CD8-positive, alpha-beta memory T cell (primary cell): ENCODE data around the gene DGLUCY. TPM values are rescaled to one million over a fixed set of nuclear protein-coding genes. Genes with fewer than 3 reads are reported as not detected.
"Not testable (repeated sequence)": the region's sequence is repeated elsewhere in the genome, so short reads cannot be mapped to it uniquely, and the experiment has no call there.

Source experiments
- CTCF ChIA-PET: fragments of 350-600 bp; sonication (Branson Sonifier 250); formaldehyde crosslinking; loops from one replicate; lab custom pipeline; 2021; ENCODE audit warnings: antibody characterized with exemption; lab: Charles Lee
- POLR2A ChIA-PET: fragments of 350-600 bp; sonication (Branson Sonifier 250); formaldehyde crosslinking; loops from one replicate; lab custom pipeline; 2021; ENCODE audit warnings: antibody characterized with exemption; lab: Charles Lee
- DNase-seq, 5 donors: peaks; one replicate each; pipeline versions ENCODE4 v3.0.0 to v3.0.0-alpha.2; 2020 to 2022; ENCODE audit warnings: mixed read lengths in 1 of 5
- H3K27ac ChIP-seq: one replicate; pipeline ENCODE4 v1.7.0; 2013; ENCODE audit warnings: low read depth, mild to moderate bottlenecking, low read length, moderate library complexity
- H3K27me3 ChIP-seq: 2 replicates; pipeline ENCODE4 v1.7.0; 2013; ENCODE audit warnings: low read length, mild to moderate bottlenecking; ENCODE audit not compliant: insufficient read depth, poor library complexity, severe bottlenecking
- H3K36me3 ChIP-seq: 2 replicates; pipeline ENCODE4 v1.7.0; 2013; ENCODE audit warnings: mild to moderate bottlenecking, low read length, moderate library complexity; ENCODE audit not compliant: insufficient read depth
- H3K4me1 ChIP-seq: 2 replicates; pipeline ENCODE4 v1.7.0; 2013; ENCODE audit warnings: mild to moderate bottlenecking, low read length, moderate library complexity; ENCODE audit not compliant: insufficient read depth
- H3K4me3 ChIP-seq: 2 replicates; pipeline ENCODE4 v1.7.0; 2013; ENCODE audit warnings: mild to moderate bottlenecking, low read length
- H3K9me3 ChIP-seq: 2 replicates; pipeline ENCODE4 v1.7.0; 2013; ENCODE audit warnings: mild to moderate bottlenecking, low read length
- H3K27ac Mint-ChIP-seq, 8 donors: one replicate each; pipeline ENCODE4 v1.8.0; 2020 to 2021; ENCODE audit warnings: mixed read lengths in 8 of 8, mild to moderate bottlenecking in 6 of 8, inconsistent platforms in 3 of 8, moderate library complexity in 3 of 8
- H3K27me3 Mint-ChIP-seq, 2 donors: one replicate each; pipeline ENCODE4 v1.8.0; 2020 to 2021; ENCODE audit warnings: mixed read lengths in 2 of 2, mild to moderate bottlenecking in 1 of 2, moderate library complexity in 1 of 2
- H3K36me3 Mint-ChIP-seq, 3 donors: one replicate each; pipeline ENCODE4 v1.8.0; 2020 to 2021; ENCODE audit warnings: mixed read lengths in 3 of 3, inconsistent platforms in 1 of 3, mild to moderate bottlenecking in 1 of 3
- H3K4me1 Mint-ChIP-seq, 3 donors: one replicate each; pipeline ENCODE4 v1.8.0; 2020 to 2021; ENCODE audit warnings: mixed read lengths in 3 of 3, inconsistent platforms in 1 of 3, mild to moderate bottlenecking in 1 of 3
- H3K4me3 Mint-ChIP-seq, 7 donors: one replicate each; pipeline ENCODE4 v1.8.0; 2020 to 2021; ENCODE audit warnings: mixed read lengths in 7 of 7, mild to moderate bottlenecking in 6 of 7, moderate library complexity in 4 of 7, inconsistent platforms in 2 of 7
- H3K9me3 Mint-ChIP-seq, 5 donors: one replicate each; pipeline ENCODE4 v1.8.0; 2020 to 2022; ENCODE audit warnings: mixed read lengths in 5 of 5, mild to moderate bottlenecking in 3 of 5, moderate library complexity in 2 of 5, inconsistent platforms in 1 of 5
- polyA plus RNA-seq: library from polyadenylated mRNA; unstranded; fragments of 300-500 nt; fragmentation: Illumina TruSeq; gene quantifications from one replicate; pipeline ENCODE4 v1.2.3, GENCODE V29; 2021
- total RNA-seq, 2 experiments: library from RNA; stranded (reverse); gene quantifications; one replicate each; pipeline ENCODE4 v1.2.3, GENCODE V29; 2021

The DGLUCY gene
- total and polyA plus RNA-seq, 3 experiments from 2014 or later = 45.3 to 55.5 (median 48.7) TPM

GRCh38 chr14:91265404-91265803 is 151.5 kb downstream of the DGLUCY start:
- Histone ChIP-seq H3K27me3 (no peaks in the 10 kb centered on the region), H3K4me1 (peaks cover 29% of the 10 kb centered on the region), H3K36me3 (peaks cover 6% of the 10 kb centered on the region), H3K9me3 (no peaks in the 10 kb centered on the region), H3K27ac (peak overlapping the region; percentile 60), H3K4me3 (no peak overlapping the region)
- Mint-ChIP-seq H3K27ac (peak overlapping the region in 7 of 8 donors; percentile 34 to 87 (median 77)), H3K4me1 (peaks cover 43 to 72% (median 64%) of the 10 kb centered on the region in 3 donors), H3K4me3 (peak overlapping the region; percentile 41 to 86 (median 70)), H3K36me3 (peaks cover 0 to 28% (median 10%) of the 10 kb centered on the region in 3 donors), H3K9me3 (no peaks in the 10 kb centered on the region), H3K27me3 (peaks cover 0 to 10% of the 10 kb centered on the region in 2 donors)
- POLR2A ChIA-PET = interaction anchor here (1.1 kb wide), 1 partner anchor 88 kb away, joined by 3 read pairs; no protein-coding TSS in a partner anchor
- CTCF ChIA-PET = interaction anchor here (0.9 to 3.1 kb wide), 5 partner anchors 13 to 91 kb away, joined by 3 to 16 read pairs (median 5); partner anchors contain the start of gene GPR68
- DNase-seq = no peak

DNA sequence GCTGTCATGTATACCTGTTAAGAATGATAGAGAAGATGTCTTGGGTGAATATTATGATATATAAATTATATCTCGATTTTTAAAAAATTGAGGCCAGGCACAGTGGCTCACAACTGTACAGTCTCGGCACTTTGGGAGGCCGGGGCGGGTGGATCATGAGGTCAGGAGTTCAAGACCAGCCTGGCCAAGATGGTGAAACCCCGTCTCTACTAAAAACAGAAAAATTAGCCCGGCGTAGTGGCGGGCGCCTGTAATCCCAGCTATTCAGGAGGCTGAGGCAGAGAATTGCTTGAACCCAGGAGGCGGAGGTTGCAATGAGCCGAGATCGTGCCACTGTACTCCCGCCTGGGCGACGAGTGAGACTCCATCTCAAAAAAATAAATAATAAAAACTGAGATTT is 152.4 kb downstream of the DGLUCY start:
- POLR2A ChIA-PET = interaction anchor here (1.2 kb wide), 1 partner anchor 23 kb away, joined by 3 read pairs; no protein-coding TSS in a partner anchor
- peaks cover 0 to 33% (median 11%) of the 10 kb centered on the region in 3 donors for H3K36me3 Mint-ChIP-seq
- H3K9me3 ChIP-seq, CTCF ChIA-PET, H3K36me3 ChIP-seq, H3K4me3 ChIP-seq, H3K9me3 Mint-ChIP-seq, H3K27me3 Mint-ChIP-seq, H3K27ac ChIP-seq, H3K27me3 ChIP-seq, DNase-seq: not testable (repeated sequence)
- H3K4me1 Mint-ChIP-seq = peaks cover 38 to 65% (median 56%) of the 10 kb centered on the region in 3 donors
- H3K4me1 ChIP-seq = peaks cover 22% of the 10 kb centered on the region
- peak overlapping the region in 2 of 7 donors; percentile 69 to 86 for H3K4me3 Mint-ChIP-seq
- H3K27ac Mint-ChIP-seq = peak overlapping the region in 1 of 8 donors; percentile 87

GRCh38 chr14:91267965-91268437 is 154.1 kb downstream of the DGLUCY start:
- Mint-ChIP-seq H3K4me1 (peaks cover 35 to 55% (median 43%) of the 10 kb centered on the region in 3 donors), H3K9me3 (no peaks in the 10 kb centered on the region), H3K4me3 (peak overlapping the region in 2 of 7 donors; percentile 1 to 11), H3K36me3 (peaks cover 0 to 46% (median 15%) of the 10 kb centered on the region in 3 donors), H3K27me3 (peaks cover 0 to 7% of the 10 kb centered on the region in 2 donors), H3K27ac (peak overlapping the region in 7 of 8 donors; percentile 0 to 64 (median 23))
- ChIA-PET POLR2A (no interaction called here), CTCF (interaction anchor here (1.4 kb wide), 1 partner anchor 91 kb away, joined by 4 read pairs; no protein-coding TSS in a partner anchor)
- peaks cover 20% of the 10 kb centered on the region for H3K4me1 ChIP-seq
- peaks cover 14% of the 10 kb centered on the region for H3K36me3 ChIP-seq
- peak overlapping the region; percentile 20 for H3K27ac ChIP-seq
- no peaks in the 10 kb centered on the region for H3K9me3 ChIP-seq
- no peak for DNase-seq
- no peaks in the 10 kb centered on the region for H3K27me3 ChIP-seq
- H3K4me3 ChIP-seq = no peak overlapping the region

DNA sequence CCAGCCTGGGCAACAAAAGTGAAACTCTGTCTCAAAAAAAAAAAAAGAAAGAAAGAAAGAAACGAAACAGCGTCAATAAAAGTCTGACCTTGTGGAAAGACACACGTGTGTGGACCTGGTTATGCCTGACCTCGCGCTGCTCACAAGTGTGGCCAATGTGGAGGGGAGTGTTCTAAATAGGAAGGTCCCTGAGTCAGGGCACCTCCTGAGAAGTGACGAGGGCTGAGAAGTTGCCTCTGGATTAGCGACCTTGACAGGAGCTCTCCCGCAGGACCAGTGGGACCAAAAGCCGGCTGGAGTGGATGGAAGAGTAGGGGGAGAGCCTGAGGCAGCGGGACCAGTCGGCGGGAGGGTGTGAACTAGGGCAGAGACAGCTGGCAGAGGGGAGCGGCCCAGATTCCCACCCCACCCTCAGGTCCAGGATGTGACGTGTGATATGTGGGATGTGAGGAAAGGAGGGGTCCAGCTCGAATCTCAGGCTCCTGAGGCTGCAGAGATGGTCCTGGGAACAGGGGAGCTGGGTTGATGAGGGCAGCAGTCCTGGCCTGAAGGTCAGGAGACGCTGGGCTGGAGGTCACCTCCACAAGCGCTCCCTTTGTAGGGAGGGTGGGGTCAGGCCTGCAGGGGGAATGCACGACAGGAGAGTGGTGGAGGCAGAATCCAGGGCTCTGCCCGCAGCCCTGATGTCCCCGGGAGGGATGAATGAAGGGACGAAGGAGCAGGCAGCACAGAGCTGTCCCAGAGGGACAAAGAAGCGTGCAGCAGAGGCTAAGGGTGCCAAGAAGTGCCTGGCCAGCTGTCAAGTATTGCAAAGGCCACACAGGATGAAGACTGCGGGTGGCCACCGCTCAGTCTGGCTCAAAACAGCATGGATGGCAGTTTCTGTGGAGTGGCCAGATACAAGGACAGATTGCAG is 155.5 kb downstream of the DGLUCY start:
- no peak overlapping the region for H3K27ac ChIP-seq
- no peaks in the 10 kb centered on the region for H3K9me3 Mint-ChIP-seq
- peak overlapping the region; percentile 17 to 91 (median 76) for H3K27ac Mint-ChIP-seq
- POLR2A ChIA-PET = interaction anchor here (0.7 to 0.8 kb wide), 2 partner anchors 26 to 41 kb away, joined by 3 to 6 read pairs; no protein-coding TSS in a partner anchor
- no peaks in the 10 kb centered on the region for H3K9me3 ChIP-seq
- H3K4me3 ChIP-seq = no peak overlapping the region
- peaks cover 0 to 59% (median 15%) of the 10 kb centered on the region in 3 donors for H3K36me3 Mint-ChIP-seq
- peaks cover 0 to 7% of the 10 kb centered on the region in 2 donors for H3K27me3 Mint-ChIP-seq
- H3K27me3 ChIP-seq = no peaks in the 10 kb centered on the region
- H3K4me1 Mint-ChIP-seq = peaks cover 25 to 41% (median 31%) of the 10 kb centered on the region in 3 donors
- DNase-seq = no peak
- H3K4me3 Mint-ChIP-seq = peak overlapping the region in 1 of 7 donors; percentile 80
- peaks cover 13% of the 10 kb centered on the region for H3K4me1 ChIP-seq
- peaks cover 26% of the 10 kb centered on the region for H3K36me3 ChIP-seq
- CTCF ChIA-PET = interaction anchor here (0.7 to 1.5 kb wide), 2 partner anchors 17 to 96 kb away, joined by 3 read pairs; no protein-coding TSS in a partner anchor

GRCh38 chr14:91270188-91270587 is 156.3 kb downstream of the DGLUCY start:
- Histone ChIP-seq H3K4me1 (peaks cover 6% of the 10 kb centered on the region), H3K9me3 (no peaks in the 10 kb centered on the region), H3K36me3 (peaks cover 34% of the 10 kb centered on the region), H3K27me3 (no peaks in the 10 kb centered on the region), H3K4me3 (no peak overlapping the region), H3K27ac (no peak overlapping the region)
- Mint-ChIP-seq H3K27me3 (peaks cover 0 to 7% of the 10 kb centered on the region in 2 donors), H3K27ac (peak overlapping the region in 4 of 8 donors; percentile 5 to 63 (median 58)), H3K36me3 (peaks cover 0 to 67% (median 16%) of the 10 kb centered on the region in 3 donors), H3K9me3 (no peaks in the 10 kb centered on the region), H3K4me3 (peak overlapping the region in 1 of 7 donors; percentile 46), H3K4me1 (peaks cover 22 to 35% (median 28%) of the 10 kb centered on the region in 3 donors)
- POLR2A ChIA-PET = interaction anchor here (0.8 kb wide), 2 partner anchors 18 to 27 kb away, joined by 5 to 6 read pairs; no protein-coding TSS in a partner anchor
- CTCF ChIA-PET = interaction anchor here (0.7 to 1.5 kb wide), 2 partner anchors 16 to 63 kb away, joined by 3 read pairs; no protein-coding TSS in a partner anchor
- no peak for DNase-seq

DNA sequence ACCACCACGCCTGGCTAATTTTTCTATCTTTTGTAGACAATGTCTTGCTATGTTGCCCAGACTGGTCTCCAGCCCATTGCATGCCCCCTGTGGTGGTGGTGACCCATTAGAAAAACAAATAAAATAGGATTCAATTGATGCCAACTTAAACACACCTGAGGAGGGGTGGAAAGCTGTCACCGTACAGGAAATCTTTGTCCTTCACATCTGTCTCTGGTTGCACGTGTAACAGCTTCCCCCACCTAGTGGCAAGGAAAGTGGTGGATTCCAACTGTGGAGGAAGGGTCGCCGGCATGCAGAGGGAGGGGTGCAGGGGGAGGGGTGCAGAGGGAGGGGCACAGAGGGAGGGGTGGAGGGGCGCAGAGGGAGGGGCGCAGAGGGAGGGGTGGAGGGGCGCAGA is 156.7 kb downstream of the DGLUCY start:
- peaks cover 34% of the 10 kb centered on the region for H3K36me3 ChIP-seq
- no peaks in the 10 kb centered on the region for H3K9me3 ChIP-seq
- peaks cover 1% of the 10 kb centered on the region for H3K4me1 ChIP-seq
- H3K27ac ChIP-seq = no peak overlapping the region
- no peaks in the 10 kb centered on the region for H3K27me3 ChIP-seq
- peaks cover 19 to 31% (median 25%) of the 10 kb centered on the region in 3 donors for H3K4me1 Mint-ChIP-seq
- no peak overlapping the region for H3K4me3 ChIP-seq
- no peak for DNase-seq
- ChIA-PET POLR2A (interaction anchor here (0.8 kb wide), 1 partner anchor 18 kb away, joined by 5 read pairs; no protein-coding TSS in a partner anchor), CTCF (interaction anchor here (0.7 to 1.5 kb wide), 2 partner anchors 16 to 63 kb away, joined by 3 read pairs; no protein-coding TSS in a partner anchor)
- peaks cover 0 to 7% of the 10 kb centered on the region in 2 donors for H3K27me3 Mint-ChIP-seq
- H3K9me3 Mint-ChIP-seq = no peaks in the 10 kb centered on the region
- H3K4me3 Mint-ChIP-seq = peak overlapping the region in 1 of 7 donors; percentile 46
- peaks cover 0 to 71% (median 17%) of the 10 kb centered on the region in 3 donors for H3K36me3 Mint-ChIP-seq
- peak overlapping the region in 3 of 8 donors; percentile 37 to 60 (median 55) for H3K27ac Mint-ChIP-seq

DNA sequence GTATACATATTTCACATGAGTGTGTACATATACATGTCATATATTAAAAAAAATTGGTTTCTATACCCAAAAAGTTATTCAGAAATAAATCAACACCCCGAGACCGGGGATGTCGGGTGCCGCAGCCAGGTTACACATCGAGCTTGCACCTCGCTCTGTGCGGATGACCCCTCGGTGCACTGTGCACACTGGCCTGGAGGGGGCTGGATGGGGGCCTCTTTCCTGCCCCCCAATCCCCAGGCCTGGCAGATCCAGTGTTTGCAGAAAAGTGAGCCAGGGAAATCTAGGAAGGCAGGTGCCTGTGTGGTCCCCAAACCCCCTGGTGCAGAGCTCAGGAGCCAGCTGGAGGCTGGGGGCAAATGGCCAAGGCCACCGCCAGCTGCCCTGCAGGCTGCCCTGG is 157.8 kb downstream of the DGLUCY start:
- peaks cover 15 to 24% (median 19%) of the 10 kb centered on the region in 3 donors for H3K4me1 Mint-ChIP-seq
- no peaks in the 10 kb centered on the region for H3K27me3 ChIP-seq
- DNase-seq = no peak
- ChIA-PET CTCF (interaction anchor here (1.1 to 2.7 kb wide), 4 partner anchors 9 to 94 kb away, joined by 3 to 10 read pairs (median 3); partner anchors contain the start of gene GPR68), POLR2A (no interaction called here)
- peak overlapping the region in 1 of 7 donors; percentile 16 for H3K4me3 Mint-ChIP-seq
- H3K36me3 Mint-ChIP-seq = peaks cover 0 to 79% (median 19%) of the 10 kb centered on the region in 3 donors
- H3K9me3 ChIP-seq = no peaks in the 10 kb centered on the region
- peaks cover 0 to 7% of the 10 kb centered on the region in 2 donors for H3K27me3 Mint-ChIP-seq
- H3K4me3 ChIP-seq = no peak overlapping the region
- H3K27ac ChIP-seq = no peak overlapping the region
- peaks cover 41% of the 10 kb centered on the region for H3K36me3 ChIP-seq
- H3K9me3 Mint-ChIP-seq = no peaks in the 10 kb centered on the region
- no peaks in the 10 kb centered on the region for H3K4me1 ChIP-seq
- peak overlapping the region in 4 of 8 donors; percentile 12 to 86 (median 25) for H3K27ac Mint-ChIP-seq
